Breast epithelium (tissue), 4 donors: Measurements from ENCODE around the gene KCNK17. TPM values are rescaled to one million over a fixed set of nuclear protein-coding genes. Genes with fewer than 3 reads are reported as not detected.

ENCODE experiments used
- DNase-seq, 2 donors: peaks; one replicate each; pipeline ENCODE4 v3.0.0-alpha.2; 2019; ENCODE audit warnings: low spot score in 2 of 2
- H3K27ac ChIP-seq, 2 donors: fragments of 200-600 bp; sonication (generic) in 1 of 2; one replicate each; pipeline ENCODE4 v1.5.1; 2016 to 2019; ENCODE audit warnings: mild to moderate bottlenecking in 1 of 2
- H3K27me3 ChIP-seq, 2 donors: fragments of 200-600 bp; sonication (generic) in 1 of 2; one replicate each; pipeline versions ENCODE4 v1.5.1 to v1.6.0; 2017 to 2019; ENCODE audit warnings: control low read depth in 1 of 2, mild to moderate bottlenecking in 1 of 2
- H3K36me3 ChIP-seq: fragments of 200-600 bp; one replicate; pipeline ENCODE4 v1.5.1; 2019
- H3K4me1 ChIP-seq, 2 donors: fragments of 200-600 bp; sonication (generic); one replicate each; pipeline ENCODE4 v1.5.1; 2016 to 2019; ENCODE audit warnings: control low read depth in 1 of 2
- H3K4me3 ChIP-seq, 3 donors: fragments of 200-600 bp; sonication (generic); 1 replicate in 2 of 3; 2 replicates in 1 of 3; pipeline ENCODE4 v1.5.1; 2016 to 2019; ENCODE audit warnings: mild to moderate bottlenecking in 3 of 3, moderate library complexity in 2 of 3
- H3K9me3 ChIP-seq, 2 donors: fragments of 200-600 bp; sonication (generic) in 1 of 2; one replicate each; pipeline ENCODE4 v1.5.1; 2016 to 2019; ENCODE audit warnings: control low read depth in 1 of 2
- CTCF ChIP-seq, 3 donors: fragments of 450-650 bp; IDR thresholded peaks; one replicate each; pipeline ENCODE4 v1.5.1; 2016 to 2017; ENCODE audit warnings: antibody characterized with exemption in 3 of 3, mild to moderate bottlenecking in 3 of 3, moderate library complexity in 3 of 3
- POLR2A ChIP-seq: fragments of 450-650 bp; IDR thresholded peaks from one replicate; pipeline ENCODE4 v1.6.1; 2016; ENCODE audit warnings: antibody characterized with exemption, mild to moderate bottlenecking, moderate library complexity
- POLR2AphosphoS5 ChIP-seq, 3 donors: sonication (generic); formaldehyde crosslinking; IDR thresholded peaks; one replicate each; pipeline ENCODE4 v1.6.1; 2017; ENCODE audit warnings: antibody characterized with exemption in 3 of 3
- intact Hi-C: fragments of 100-400 bp; cut with DNase I; formaldehyde crosslinking; loops from one replicate; pipeline ENCODE4 v1.15.1; 2023; ENCODE audit warnings: low total_unique reads
- total RNA-seq, 3 donors: library from RNA; depleted of rRNA; stranded (reverse); fragments of >200 nt; gene quantifications; one replicate each; pipeline ENCODE4 v1.1.0, GENCODE V29; 2016

Gene KCNK17
- total RNA-seq, 3 donors from 2014 or later = 0.16 to 3.2 (median 0.33) TPM

- intact Hi-C loops = no loop called here
- no peaks in the 10 kb centered on the region for H3K36me3 ChIP-seq
- H3K27me3 ChIP-seq = no peaks in the 10 kb centered on the region
- peak overlapping the region; percentile 19 to 73 for H3K27ac ChIP-seq
- H3K4me3 ChIP-seq = no peak overlapping the region
- DNase-seq = no peak
- no peaks in the 10 kb centered on the region for H3K9me3 ChIP-seq
- no peaks in the 10 kb centered on the region for H3K4me1 ChIP-seq
- TF ChIP-seq CTCF (IDR thresholded peaks at IDR 0.05) = no peak
- TF ChIP-seq POLR2AphosphoS5 (IDR thresholded peaks at IDR 0.05) = no peak
- no peak for TF ChIP-seq POLR2A
Observed at GRCh38 chr6:39280247-39280731, 33.9 kb downstream of the KCNK17 start.

- no peaks in the 10 kb centered on the region for H3K9me3 ChIP-seq
- H3K4me3 ChIP-seq = no peak overlapping the region
- H3K27me3 ChIP-seq = no peaks in the 10 kb centered on the region
- TF ChIP-seq POLR2AphosphoS5 (IDR thresholded peaks at IDR 0.05) = no peak
- no peak for TF ChIP-seq POLR2A
- peak overlapping the region in 1 of 2 donors; percentile 73 for H3K27ac ChIP-seq
- no peak for DNase-seq
- intact Hi-C loops = no loop called here
- H3K36me3 ChIP-seq = no peaks in the 10 kb centered on the region
- no peaks in the 10 kb centered on the region for H3K4me1 ChIP-seq
Observed at GRCh38 chr6:39279539-39279938, 34.7 kb downstream of the KCNK17 start.

DNA sequence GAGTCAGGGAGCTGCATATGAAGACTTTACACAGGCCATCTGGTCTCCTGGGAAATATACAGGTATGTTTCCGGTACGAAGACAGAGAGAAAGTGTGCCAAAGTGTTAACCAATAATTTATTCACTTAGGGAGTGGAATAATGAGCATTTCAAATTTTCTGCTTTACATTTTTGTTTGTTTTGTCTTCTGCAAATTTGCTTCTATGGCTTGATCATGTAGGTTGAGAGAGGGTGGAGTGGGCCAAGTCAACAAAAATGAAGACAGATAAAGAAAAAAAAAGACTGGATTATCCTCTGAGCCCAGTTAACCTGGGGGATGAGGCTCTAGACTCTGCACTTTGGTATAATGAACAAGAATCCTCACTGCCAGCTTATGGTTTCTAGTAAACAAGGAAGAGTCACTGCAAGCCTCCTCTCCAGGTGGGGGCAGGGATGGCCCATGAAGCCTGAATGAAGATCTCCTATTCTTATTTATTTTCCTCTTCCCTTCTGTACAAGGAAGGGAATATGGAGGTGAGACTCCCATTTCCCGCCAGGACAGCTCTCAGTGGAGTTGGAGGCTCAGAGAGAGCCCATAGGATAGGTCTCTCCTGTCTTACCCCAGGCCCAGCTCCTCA is 37.7 kb downstream of the KCNK17 start:
- no peak for TF ChIP-seq CTCF (IDR thresholded peaks at IDR 0.05)
- no peak for TF ChIP-seq POLR2A
- TF ChIP-seq POLR2AphosphoS5 (IDR thresholded peaks at IDR 0.05) = no peak
- Histone ChIP-seq H3K27ac (peak overlapping the region in 1 of 2 donors; percentile 19), H3K36me3 (no peaks in the 10 kb centered on the region), H3K4me1 (no peaks in the 10 kb centered on the region), H3K27me3 (no peaks in the 10 kb centered on the region), H3K4me3 (no peak overlapping the region), H3K9me3 (no peaks in the 10 kb centered on the region)
- DNase-seq = no peak
- intact Hi-C loops = no loop called here

- no peak for DNase-seq
- H3K27ac ChIP-seq = no peak overlapping the region
- no peaks in the 10 kb centered on the region for H3K9me3 ChIP-seq
- H3K27me3 ChIP-seq = no peaks in the 10 kb centered on the region
- TF ChIP-seq CTCF (IDR thresholded peaks at IDR 0.05) (no peak), POLR2A (no peak), POLR2AphosphoS5 (IDR thresholded peaks at IDR 0.05) (no peak)
- H3K36me3 ChIP-seq = no peaks in the 10 kb centered on the region
- intact Hi-C loops = no loop called here
- no peak overlapping the region for H3K4me3 ChIP-seq
- H3K4me1 ChIP-seq = no peaks in the 10 kb centered on the region
Observed at GRCh38 chr6:39274903-39275302, 39.3 kb downstream of the KCNK17 start.

DNA sequence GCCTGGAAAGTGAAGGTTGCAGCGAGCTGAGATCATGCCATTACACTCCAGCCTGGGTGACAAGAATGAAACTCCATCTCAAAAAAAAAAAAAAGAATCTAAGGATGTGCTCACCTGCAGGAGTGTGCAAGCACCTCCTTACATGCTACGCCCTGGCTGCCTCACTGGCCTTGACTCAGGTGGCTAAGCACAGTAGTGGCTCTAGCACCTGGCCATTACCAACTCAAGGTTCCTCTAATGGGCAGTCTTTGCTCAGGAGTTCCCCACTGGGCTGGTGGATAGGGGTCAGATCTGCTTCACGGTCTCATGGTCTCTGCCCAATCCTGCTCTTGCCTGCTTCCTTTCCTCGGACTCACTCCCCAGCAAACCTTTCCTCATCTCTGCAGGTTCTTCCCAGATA is 39.7 kb downstream of the KCNK17 start:
- intact Hi-C loops = no loop called here
- Histone ChIP-seq H3K9me3 (no peaks in the 10 kb centered on the region), H3K27me3 (no peaks in the 10 kb centered on the region), H3K27ac (no peak overlapping the region), H3K4me1 (no peaks in the 10 kb centered on the region), H3K36me3 (no peaks in the 10 kb centered on the region), H3K4me3 (no peak overlapping the region)
- TF ChIP-seq CTCF (IDR thresholded peaks at IDR 0.05) (no peak), POLR2A (no peak), POLR2AphosphoS5 (IDR thresholded peaks at IDR 0.05) (no peak)
- DNase-seq = no peak
